DND-41 (cell line): ENCODE measurements around the gene PRXL2A.

Experiments
- EZH2 ChIP-seq: IDR thresholded peaks from 3 replicates; pipeline ENCODE4 v1.6.1; 2012; ENCODE audit warnings: borderline replicate concordance, low read depth, mild to moderate bottlenecking, moderate library complexity, low read length, inconsistent platforms; ENCODE audit not compliant: severe bottlenecking
- TF ChIP-seq, protein P1 (sequence below): IDR thresholded peaks from 2 replicates; pipeline ENCODE4 v1.5.1; 2012; ENCODE audit warnings: borderline replicate concordance, low read length, moderate library complexity, mild to moderate bottlenecking; ENCODE audit not compliant: poor library complexity, severe bottlenecking; ENCODE audit errors: extremely low read depth

DNA sequence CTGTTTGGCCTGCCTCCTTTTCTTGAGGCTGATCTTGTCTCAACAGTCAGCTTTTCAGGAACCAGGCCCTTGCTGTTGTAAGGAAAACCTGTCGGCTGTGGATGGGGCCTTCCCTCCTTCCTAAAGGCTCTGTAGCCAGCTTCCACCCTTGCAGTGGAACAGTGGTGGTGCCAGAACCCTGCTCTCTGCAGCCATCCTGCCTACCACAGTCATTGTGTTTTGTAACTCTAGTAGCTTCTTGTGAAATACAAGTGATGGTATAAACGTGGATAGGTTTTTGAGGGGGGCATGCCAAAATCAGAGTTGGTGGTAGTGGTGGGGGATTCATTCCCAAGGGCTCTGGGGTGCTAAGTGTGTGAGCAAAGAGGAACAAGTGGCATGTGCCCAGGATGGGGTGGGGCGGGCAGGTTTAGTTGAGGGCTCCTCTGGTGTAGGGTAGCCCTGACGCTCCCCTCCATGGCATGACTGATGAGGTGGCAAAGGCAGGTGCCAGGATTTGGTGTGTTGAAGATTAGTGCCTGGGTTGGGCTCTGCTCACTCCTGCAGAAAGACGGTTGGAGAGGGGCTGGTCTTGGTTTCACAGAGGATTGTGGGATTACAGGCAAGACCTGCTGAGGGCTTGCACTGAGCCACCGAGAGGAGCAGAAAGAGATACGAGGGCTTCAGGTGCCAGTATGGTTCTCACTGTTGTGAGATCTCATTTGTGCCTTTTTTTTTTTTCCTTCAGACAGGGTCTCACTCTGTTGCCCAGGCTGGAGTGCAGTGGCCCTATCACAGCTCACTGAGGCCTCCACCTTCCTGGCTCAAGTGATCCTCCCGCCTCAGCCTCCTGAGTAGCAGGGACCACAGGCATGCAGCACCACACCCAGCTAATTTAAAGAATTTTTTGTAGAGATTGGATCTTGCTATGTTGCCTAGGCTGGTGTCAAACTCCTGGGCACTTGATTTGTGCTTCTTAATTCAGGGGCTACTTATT lies 53.1 kb downstream of the PRXL2A start:
- TF ChIP-seq, protein P1, sequence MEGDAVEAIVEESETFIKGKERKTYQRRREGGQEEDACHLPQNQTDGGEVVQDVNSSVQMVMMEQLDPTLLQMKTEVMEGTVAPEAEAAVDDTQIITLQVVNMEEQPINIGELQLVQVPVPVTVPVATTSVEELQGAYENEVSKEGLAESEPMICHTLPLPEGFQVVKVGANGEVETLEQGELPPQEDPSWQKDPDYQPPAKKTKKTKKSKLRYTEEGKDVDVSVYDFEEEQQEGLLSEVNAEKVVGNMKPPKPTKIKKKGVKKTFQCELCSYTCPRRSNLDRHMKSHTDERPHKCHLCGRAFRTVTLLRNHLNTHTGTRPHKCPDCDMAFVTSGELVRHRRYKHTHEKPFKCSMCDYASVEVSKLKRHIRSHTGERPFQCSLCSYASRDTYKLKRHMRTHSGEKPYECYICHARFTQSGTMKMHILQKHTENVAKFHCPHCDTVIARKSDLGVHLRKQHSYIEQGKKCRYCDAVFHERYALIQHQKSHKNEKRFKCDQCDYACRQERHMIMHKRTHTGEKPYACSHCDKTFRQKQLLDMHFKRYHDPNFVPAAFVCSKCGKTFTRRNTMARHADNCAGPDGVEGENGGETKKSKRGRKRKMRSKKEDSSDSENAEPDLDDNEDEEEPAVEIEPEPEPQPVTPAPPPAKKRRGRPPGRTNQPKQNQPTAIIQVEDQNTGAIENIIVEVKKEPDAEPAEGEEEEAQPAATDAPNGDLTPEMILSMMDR, result no peak
- TF ChIP-seq EZH2, result no peak
